SU-DHL-6 (cell line): ENCODE data around the gene MGAT5.

Experiments used
- H2AFZ ChIP-seq: fragments of 200-600 bp; sonication (generic); 2 replicates; pipeline ENCODE4 v1.6.1; 2014; ENCODE audit warnings: low read depth, mild to moderate bottlenecking, moderate library complexity, mixed read lengths, antibody characterized with exemption, low read length; ENCODE audit not compliant: severe bottlenecking
- H3F3A ChIP-seq: fragments of 200-600 bp; shearing (Covaris generic); 2 replicates; pipeline ENCODE4 v1.6.0; 2016; ENCODE audit warnings: antibody characterized with exemption, mild to moderate bottlenecking; ENCODE audit not compliant: insufficient read depth
- H3K27ac ChIP-seq: fragments of 200-600 bp; sonication (generic); 2 replicates; pipeline ENCODE4 v1.5.1; 2016; ENCODE audit warnings: low read depth, mild to moderate bottlenecking, low read length, moderate library complexity, mixed read lengths
- H3K27me3 ChIP-seq: fragments of 200-600 bp; sonication (generic), shearing (Covaris generic); 2 replicates; pipeline ENCODE4 v1.6.0; 2014; ENCODE audit warnings: mild to moderate bottlenecking, low read length
- H3K36me3 ChIP-seq: fragments of 200-600 bp; sonication (generic); 2 replicates; pipeline ENCODE4 v1.6.1; 2014; ENCODE audit warnings: mild to moderate bottlenecking, low read length, mixed read lengths
- H3K4me2 ChIP-seq: fragments of 300-600, 200-600 bp; shearing (Covaris generic), sonication (generic); 2 replicates; pipeline ENCODE4 v1.6.0; 2014; ENCODE audit warnings: low read length, low read depth, mild to moderate bottlenecking; ENCODE audit not compliant: poor library complexity, severe bottlenecking
- H3K4me3 ChIP-seq: fragments of 200-600 bp; sonication (generic); 2 replicates; pipeline ENCODE4 v1.5.1; 2014; ENCODE audit warnings: antibody characterized with exemption, low read length, mild to moderate bottlenecking, mixed read lengths; ENCODE audit not compliant: insufficient read depth, poor library complexity, severe bottlenecking
- H3K79me2 ChIP-seq: fragments of 200-600 bp; sonication (generic); 2 replicates; pipeline ENCODE4 v1.6.1; 2014; ENCODE audit warnings: mild to moderate bottlenecking, low read length, moderate library complexity; ENCODE audit not compliant: insufficient read depth
- H3K9ac ChIP-seq: fragments of 200-600 bp; sonication (generic); 2 replicates; pipeline ENCODE4 v1.7.0; 2014; ENCODE audit warnings: mild to moderate bottlenecking, low read length
- H3K9me2 ChIP-seq: fragments of 200-600 bp; sonication (generic); replicated peaks from 2 replicates; pipeline ENCODE4 v1.6.1; 2014; ENCODE audit warnings: low read length; ENCODE audit not compliant: insufficient read depth
- H3K9me3 ChIP-seq: fragments of 200-600 bp; sonication (generic); 2 replicates; pipeline ENCODE4 v1.6.1; 2014; ENCODE audit warnings: low read length, mixed read lengths; ENCODE audit not compliant: insufficient read depth
- H4K20me1 ChIP-seq: fragments of 200-600 bp; sonication (generic); 2 replicates; pipeline ENCODE4 v1.6.1; 2014; ENCODE audit warnings: low read depth, mild to moderate bottlenecking, antibody characterized with exemption, low read length, moderate library complexity, mixed read lengths
- EZH2phosphoT487 ChIP-seq: fragments of 200-600 bp; sonication (generic), shearing (Covaris generic); conservative IDR thresholded peaks from 2 replicates; pipeline ENCODE4 v1.6.1; 2018; ENCODE audit warnings: mild to moderate bottlenecking, antibody characterized with exemption, low read length, moderate library complexity, mixed read lengths
- TF ChIP-seq, protein P1 (sequence below): fragments of 200-600 bp; sonication (generic); IDR thresholded peaks from one replicate; pipeline ENCODE4 v1.5.1; 2017; ENCODE audit warnings: antibody characterized with exemption, mild to moderate bottlenecking, low read length, moderate library complexity; ENCODE audit not compliant: insufficient read depth, poor library complexity, severe bottlenecking

Gene MGAT5

DNA sequence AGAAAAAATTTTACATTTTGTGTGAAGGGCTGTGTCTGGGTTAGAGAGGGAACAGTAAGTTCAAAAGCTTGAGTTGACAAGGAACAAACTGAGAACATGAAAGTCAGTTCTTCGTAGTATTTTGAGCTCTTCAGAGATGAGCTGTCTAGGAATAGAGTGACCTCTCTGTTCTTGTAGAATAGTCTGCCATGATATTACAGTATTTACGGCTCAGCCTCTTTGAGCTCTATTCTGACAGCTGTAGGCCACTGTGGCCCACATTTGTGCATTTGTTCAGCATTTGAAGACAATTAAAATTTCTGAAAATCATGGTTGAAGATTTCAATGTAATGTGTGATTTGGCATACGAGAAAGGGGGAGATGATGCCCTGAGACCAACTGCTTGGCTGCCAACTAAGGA, 172.8 kb downstream of the MGAT5 start:
- Histone ChIP-seq H3K79me2 (no peaks in the 10 kb centered on the region), H3K27ac (no peak overlapping the region), H4K20me1 (no peaks in the 10 kb centered on the region), H3K9me2 (no peaks in the 10 kb centered on the region), H3K9me3 (no peaks in the 10 kb centered on the region), H3K27me3 (no peaks in the 10 kb centered on the region), H3K4me3 (no peak overlapping the region), H2AFZ (no peak overlapping the region), H3K9ac (no peak overlapping the region), H3K4me2 (no peak overlapping the region), H3K36me3 (no peaks in the 10 kb centered on the region; the same call in 1 of the 2 replicates), H3F3A (no peaks in the 10 kb centered on the region)
- TF ChIP-seq, protein P1, sequence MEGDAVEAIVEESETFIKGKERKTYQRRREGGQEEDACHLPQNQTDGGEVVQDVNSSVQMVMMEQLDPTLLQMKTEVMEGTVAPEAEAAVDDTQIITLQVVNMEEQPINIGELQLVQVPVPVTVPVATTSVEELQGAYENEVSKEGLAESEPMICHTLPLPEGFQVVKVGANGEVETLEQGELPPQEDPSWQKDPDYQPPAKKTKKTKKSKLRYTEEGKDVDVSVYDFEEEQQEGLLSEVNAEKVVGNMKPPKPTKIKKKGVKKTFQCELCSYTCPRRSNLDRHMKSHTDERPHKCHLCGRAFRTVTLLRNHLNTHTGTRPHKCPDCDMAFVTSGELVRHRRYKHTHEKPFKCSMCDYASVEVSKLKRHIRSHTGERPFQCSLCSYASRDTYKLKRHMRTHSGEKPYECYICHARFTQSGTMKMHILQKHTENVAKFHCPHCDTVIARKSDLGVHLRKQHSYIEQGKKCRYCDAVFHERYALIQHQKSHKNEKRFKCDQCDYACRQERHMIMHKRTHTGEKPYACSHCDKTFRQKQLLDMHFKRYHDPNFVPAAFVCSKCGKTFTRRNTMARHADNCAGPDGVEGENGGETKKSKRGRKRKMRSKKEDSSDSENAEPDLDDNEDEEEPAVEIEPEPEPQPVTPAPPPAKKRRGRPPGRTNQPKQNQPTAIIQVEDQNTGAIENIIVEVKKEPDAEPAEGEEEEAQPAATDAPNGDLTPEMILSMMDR: no peak
- TF ChIP-seq EZH2phosphoT487: no peak

DNA sequence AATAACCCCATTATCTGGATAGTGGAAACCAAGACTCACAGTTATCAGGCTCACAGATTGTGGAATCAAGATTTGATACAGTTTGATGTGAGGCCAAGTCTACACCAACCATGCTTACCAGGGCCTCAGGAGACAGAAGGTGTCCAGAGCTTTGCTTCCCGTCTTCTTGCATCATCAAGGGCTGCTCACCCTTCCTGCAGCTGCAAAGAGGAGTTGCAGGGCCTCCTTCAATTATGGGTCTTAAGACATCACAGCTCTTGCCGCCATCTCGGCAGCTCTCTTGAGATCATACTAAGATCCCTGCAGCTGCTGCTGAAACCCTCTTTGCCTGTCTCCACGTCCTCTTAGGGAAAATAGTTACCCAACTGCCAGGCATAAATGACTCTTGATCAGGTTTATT, 176.0 kb downstream of the MGAT5 start:
- no peaks in the 10 kb centered on the region; the same call in 1 of the 2 replicates for H3K36me3 ChIP-seq

DNA sequence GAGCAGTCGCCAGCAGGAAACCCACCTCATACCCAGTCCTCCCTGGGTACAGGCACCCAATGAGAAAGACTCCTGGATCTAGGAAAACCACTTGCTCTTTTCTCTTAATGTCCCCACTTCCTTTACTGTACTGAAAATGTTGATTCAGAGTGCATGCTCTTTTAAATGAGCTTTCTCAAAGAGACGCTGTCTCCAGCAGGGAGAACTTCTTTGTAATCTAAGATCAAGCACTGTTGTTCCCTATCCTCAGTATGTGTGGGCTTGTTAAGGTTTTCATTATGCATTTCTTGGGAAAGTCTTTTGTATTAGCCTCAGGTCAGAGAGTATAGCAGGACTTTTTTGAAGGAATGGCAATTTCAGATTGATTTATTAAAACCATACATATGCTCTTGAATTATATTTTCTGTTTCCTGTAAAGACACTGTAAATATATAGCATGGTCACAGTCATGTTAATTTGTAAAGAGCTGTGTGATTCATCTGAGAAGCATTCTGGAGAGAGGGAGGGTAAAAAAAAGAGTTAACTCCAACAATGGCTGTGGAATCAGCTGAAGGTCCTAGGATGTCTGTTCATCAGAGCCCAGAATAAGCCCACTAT, 178.1 kb downstream of the MGAT5 start:
- no peaks in the 10 kb centered on the region for H3K79me2 ChIP-seq
- H3K9me3 ChIP-seq: no peaks in the 10 kb centered on the region
- H3K27me3 ChIP-seq: no peaks in the 10 kb centered on the region
- H2AFZ ChIP-seq: no peak overlapping the region
- H4K20me1 ChIP-seq: no peaks in the 10 kb centered on the region
- no peaks in the 10 kb centered on the region for H3K9me2 ChIP-seq
- TF ChIP-seq, protein P1: no peak
- no peak for TF ChIP-seq EZH2phosphoT487
- no peaks in the 10 kb centered on the region for H3K36me3 ChIP-seq
- H3K4me3 ChIP-seq: no peak overlapping the region
- H3F3A ChIP-seq: no peaks in the 10 kb centered on the region
- H3K27ac ChIP-seq: no peak overlapping the region
- H3K9ac ChIP-seq: no peak overlapping the region
- no peak overlapping the region for H3K4me2 ChIP-seq

More for the DNA sequence above, 176.0 kb downstream of the MGAT5 start:
- no peaks in the 10 kb centered on the region for H3F3A ChIP-seq
- no peak for TF ChIP-seq EZH2phosphoT487
- TF ChIP-seq, protein P1: no peak
- H3K4me2 ChIP-seq: no peak overlapping the region
- H3K79me2 ChIP-seq: no peaks in the 10 kb centered on the region
- H2AFZ ChIP-seq: no peak overlapping the region
- H3K9me3 ChIP-seq: no peaks in the 10 kb centered on the region
- no peak overlapping the region for H3K4me3 ChIP-seq
- H3K9me2 ChIP-seq: no peaks in the 10 kb centered on the region
- H4K20me1 ChIP-seq: no peaks in the 10 kb centered on the region
- H3K27ac ChIP-seq: no peak overlapping the region
- no peak overlapping the region for H3K9ac ChIP-seq
- no peaks in the 10 kb centered on the region for H3K27me3 ChIP-seq
